GM18508 (cell line): ENCODE measurements around the gene MTR.
"Not testable (repeated sequence)": the region's sequence is repeated elsewhere in the genome, so short reads cannot be mapped to it uniquely, and the experiment has no call there.

ENCODE experiments used
- ATAC-seq: cut with Tn5 transposase; IDR thresholded peaks from one replicate; pipeline ENCODE4 v1.9.1; 2021; ENCODE audit warnings: moderate number of reproducible peaks; ENCODE audit not compliant: insufficient read depth, unreplicated experiment

Gene MTR

DNA sequence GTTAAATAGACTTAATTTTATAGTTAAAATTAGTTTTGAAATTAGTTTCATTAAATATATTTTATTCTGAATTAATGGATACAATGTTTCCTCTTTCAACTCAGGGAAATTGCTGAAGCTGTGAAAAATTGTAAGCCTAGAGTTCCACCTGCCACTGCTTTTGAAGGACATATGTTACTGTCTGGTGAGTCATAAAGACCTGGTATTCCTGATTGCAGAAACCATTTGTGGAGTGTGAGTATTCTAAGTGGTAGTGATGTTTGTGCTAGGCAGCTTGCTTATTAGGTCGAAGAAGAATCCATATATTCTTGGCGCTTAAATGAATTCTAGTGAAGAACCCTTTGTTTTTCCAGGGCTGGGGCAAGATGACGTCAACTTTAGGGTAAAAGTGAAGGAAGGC, 34.0 kb downstream of the MTR start:
- no peak for ATAC-seq

- ATAC-seq, result no peak
These were observed 35.0 kb downstream of the MTR start for GRCh38 chr1:236830116-236830515.

GRCh38 chr1:236830560-236830959, 35.5 kb downstream of the MTR start:
- no peak for ATAC-seq

DNA sequence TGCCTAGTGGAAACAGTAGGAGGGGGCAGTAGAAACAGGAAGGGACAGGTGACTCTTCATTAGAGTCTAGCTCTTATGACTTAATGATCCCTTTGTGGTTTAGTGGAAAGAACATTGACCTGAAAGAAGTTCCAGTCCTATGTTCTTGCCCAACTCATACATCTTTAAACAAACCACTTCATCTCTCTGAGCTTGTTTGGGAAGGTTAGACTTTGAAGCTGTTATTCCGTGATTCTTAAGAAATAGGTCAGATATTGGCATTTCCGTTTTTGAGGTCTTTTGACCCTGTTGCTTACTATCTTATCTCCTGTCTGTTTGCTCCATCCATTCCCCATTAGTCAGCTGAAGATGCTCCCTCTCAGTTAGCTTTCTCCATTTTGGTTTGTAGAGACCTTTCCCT, 38.5 kb downstream of the MTR start:
- ATAC-seq, result no peak

DNA sequence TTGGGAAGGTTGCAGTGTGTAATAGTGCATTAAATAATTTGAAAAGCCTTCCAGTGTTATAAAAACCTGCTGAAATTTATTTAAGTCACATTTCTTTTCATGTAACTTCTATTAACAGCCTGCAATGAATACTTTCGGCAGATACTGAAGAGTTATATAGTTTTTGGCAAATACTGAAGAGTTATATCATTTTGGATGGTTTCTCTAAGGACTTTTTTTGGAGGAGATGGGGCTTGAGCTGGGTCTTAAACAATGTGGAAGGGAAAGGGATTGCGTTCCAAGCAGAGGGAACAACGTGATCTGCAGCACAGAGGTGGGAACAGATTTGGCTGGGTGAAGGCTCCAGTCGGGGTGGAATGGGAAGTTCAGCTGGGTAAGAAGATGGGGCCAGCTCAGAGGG, 39.8 kb downstream of the MTR start:
- ATAC-seq, result no peak

- no peak for ATAC-seq
These were observed 40.4 kb downstream of the MTR start for GRCh38 chr1:236835491-236835890.

DNA sequence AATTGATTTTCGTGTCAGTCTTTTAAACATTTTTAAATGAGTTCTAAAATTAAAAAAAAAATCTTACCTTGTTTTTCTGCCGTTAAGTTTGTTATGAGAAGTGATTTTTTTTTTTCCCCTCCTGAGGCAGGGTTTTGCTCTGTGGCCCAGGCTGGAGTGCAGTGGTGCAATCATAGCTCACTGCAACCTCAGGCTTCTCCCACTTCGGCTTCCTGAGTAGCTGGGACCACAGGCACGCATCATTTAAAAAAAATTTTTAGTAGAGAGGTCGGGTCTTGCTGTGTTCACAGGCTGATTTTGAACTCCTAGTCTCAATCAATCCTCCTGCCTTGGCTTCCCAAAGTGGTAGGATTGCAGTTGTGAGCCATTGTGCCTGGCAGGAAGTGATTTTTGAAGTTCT, 41.1 kb downstream of the MTR start:
- no peak for ATAC-seq

- ATAC-seq, result no peak
These were observed 42.0 kb downstream of the MTR start for GRCh38 chr1:236837115-236837514.

GRCh38 chr1:236837897-236838296, 42.8 kb downstream of the MTR start:
- no peak for ATAC-seq

DNA sequence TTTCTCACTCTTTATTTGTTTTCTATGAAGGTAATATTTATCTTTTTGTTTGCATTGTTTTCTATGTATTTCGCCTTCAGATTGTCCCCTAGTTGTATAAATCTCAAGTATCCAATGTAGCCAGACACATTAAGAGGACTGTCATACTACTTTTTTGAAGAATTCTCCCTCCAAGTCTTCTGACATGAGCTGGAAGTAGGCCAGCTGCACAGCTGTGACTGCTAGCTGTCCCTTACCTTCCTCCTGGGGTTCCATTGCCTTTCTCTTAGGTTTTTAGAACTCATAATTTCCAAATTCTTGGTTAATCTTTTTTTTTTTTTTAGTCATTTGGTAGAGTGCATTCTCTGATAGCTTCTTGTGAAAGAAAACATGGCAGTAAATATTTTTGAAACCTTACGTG, 46.2 kb downstream of the MTR start:
- no peak for ATAC-seq

GRCh38 chr1:236844499-236845271, 49.6 kb downstream of the MTR start:
- ATAC-seq, result no peak

GRCh38 chr1:236845830-236846229, 50.7 kb downstream of the MTR start:
- no peak for ATAC-seq

GRCh38 chr1:236848274-236848923, 53.3 kb downstream of the MTR start:
- no peak for ATAC-seq

GRCh38 chr1:236850077-236850979, 55.2 kb downstream of the MTR start:
- no peak for ATAC-seq

GRCh38 chr1:236851871-236852270, 56.8 kb downstream of the MTR start:
- ATAC-seq, result no peak

DNA sequence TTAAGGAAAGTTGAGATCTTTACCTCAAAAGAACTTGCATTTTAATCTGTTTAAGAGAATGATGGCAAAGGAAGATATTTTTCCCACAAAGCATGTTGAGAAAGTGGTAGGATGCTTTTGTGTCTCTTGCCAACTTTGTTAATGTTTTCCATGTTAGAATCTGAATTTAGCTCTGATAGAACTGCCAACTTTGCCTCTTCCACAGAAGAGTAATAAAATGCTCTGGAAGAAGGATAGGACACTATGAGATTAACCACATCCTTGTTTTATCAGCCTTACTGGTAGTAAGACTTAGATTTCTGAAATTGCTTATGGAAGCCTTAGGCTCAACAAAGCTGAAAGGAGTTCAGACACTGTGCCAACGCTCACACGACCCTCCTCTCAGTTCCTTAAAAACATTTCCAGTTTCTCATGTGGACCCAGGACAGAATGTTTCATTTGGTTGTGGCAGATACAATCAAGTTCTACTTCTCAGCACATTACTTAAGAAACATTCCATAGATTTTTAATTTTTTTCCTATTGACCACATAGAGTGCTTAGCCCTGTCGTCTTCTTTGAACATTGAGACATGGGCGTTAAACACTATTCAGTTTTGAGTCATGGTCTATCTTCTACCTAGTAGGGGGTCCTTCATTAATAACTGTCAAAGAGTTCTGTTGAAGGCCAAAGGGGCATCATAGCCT, 59.0 kb downstream of the MTR start:
- ATAC-seq, result no peak

DNA sequence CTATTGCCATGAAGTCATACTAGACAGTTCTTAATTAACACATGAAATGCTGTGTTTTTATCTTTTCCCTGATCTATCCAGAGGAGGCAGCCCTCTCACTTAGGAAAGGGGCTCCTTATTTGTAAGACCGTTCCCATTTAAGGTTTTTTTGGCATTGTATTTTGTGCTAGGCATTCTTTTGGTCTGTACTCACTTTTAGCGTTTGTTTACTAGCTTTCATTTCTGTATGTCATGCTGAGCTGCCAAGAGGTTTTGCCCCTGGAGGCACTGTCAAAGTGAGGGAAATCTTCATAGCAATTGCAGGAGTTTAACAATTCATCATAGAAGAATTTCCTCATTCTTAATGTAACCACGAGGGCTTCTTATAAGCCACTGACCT, 59.5 kb downstream of the MTR start:
- ATAC-seq, result no peak

GRCh38 chr1:236856649-236857048, 61.6 kb downstream of the MTR start:
- not testable (repeated sequence) for ATAC-seq

- ATAC-seq, result no peak
These were observed 63.1 kb downstream of the MTR start for GRCh38 chr1:236858165-236858564.

DNA sequence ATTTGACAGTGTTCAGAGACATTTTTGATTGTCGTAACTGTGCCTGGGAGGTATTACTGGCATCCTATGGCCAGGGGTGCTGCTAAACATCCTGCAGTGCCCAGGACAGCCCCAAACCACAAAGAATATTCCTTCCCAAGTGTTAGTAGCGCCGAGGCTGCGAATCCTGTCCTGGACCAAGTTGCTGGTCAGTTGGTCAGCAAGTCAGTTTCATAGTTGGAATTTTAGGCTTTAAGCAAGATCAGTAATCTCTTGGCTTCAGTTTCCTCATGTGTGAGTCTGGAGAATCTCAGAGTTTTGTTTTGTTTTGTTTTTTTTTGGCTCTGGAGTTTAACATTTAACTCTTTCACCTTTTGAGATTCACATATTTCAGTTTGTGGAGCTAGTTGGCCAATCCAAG, 65.0 kb downstream of the MTR start:
- no peak for ATAC-seq

- no peak for ATAC-seq
These were observed 65.6 kb downstream of the MTR start for GRCh38 chr1:236860674-236861073.
